H9 (cell line): ENCODE measurements around the gene WNT4. TPM values are rescaled to one million over a fixed set of nuclear protein-coding genes. Genes with fewer than 3 reads are reported as not detected.

Experiments
- DNase-seq: peaks from one replicate; pipeline ENCODE4 v3.0.0-alpha.2; 2017
- H2AFZ ChIP-seq: one replicate; pipeline ENCODE4 v1.6.1; 2013; ENCODE audit warnings: mild to moderate bottlenecking, low read length, control low read depth, moderate library complexity
- H2AK5ac ChIP-seq: 2 replicates; pipeline ENCODE4 v1.6.1; 2013; ENCODE audit warnings: low read length, control low read depth, mixed read lengths; ENCODE audit not compliant: insufficient read length
- H2BK120ac ChIP-seq: one replicate; pipeline ENCODE4 v1.6.1; 2013; ENCODE audit warnings: low read depth, mild to moderate bottlenecking, low read length, control low read depth, inconsistent platforms; ENCODE audit not compliant: poor library complexity, severe bottlenecking
- H2BK12ac ChIP-seq: 2 replicates; pipeline ENCODE4 v1.6.1; 2013; ENCODE audit warnings: low read length, control low read depth, mixed read lengths, low read depth; ENCODE audit not compliant: insufficient read length
- H2BK15ac ChIP-seq: 2 replicates; pipeline ENCODE4 v1.6.1; 2013; ENCODE audit warnings: low read depth, low read length, control low read depth
- H2BK20ac ChIP-seq: one replicate; pipeline ENCODE4 v1.6.1; 2013; ENCODE audit warnings: low read depth, mild to moderate bottlenecking, low read length, control low read depth, inconsistent platforms; ENCODE audit not compliant: poor library complexity, severe bottlenecking
- H2BK5ac ChIP-seq: 2 replicates; pipeline ENCODE4 v1.6.1; 2013; ENCODE audit warnings: low read length, control low read depth, mixed read lengths; ENCODE audit not compliant: insufficient read length
- H3K14ac ChIP-seq: 2 replicates; pipeline ENCODE4 v1.6.1; 2013; ENCODE audit warnings: low read length, control low read depth; ENCODE audit not compliant: insufficient read depth
- H3K18ac ChIP-seq: 2 replicates; pipeline ENCODE4 v1.6.1; 2013; ENCODE audit warnings: low read depth, mild to moderate bottlenecking, mixed read lengths, low read length, control low read depth; ENCODE audit not compliant: insufficient read length
- H3K23ac ChIP-seq: 2 replicates; pipeline ENCODE4 v1.6.1; 2013; ENCODE audit warnings: low read length, control low read depth, mixed read lengths, low read depth; ENCODE audit not compliant: insufficient read length
- H3K23me2 ChIP-seq: 2 replicates; pipeline ENCODE4 v1.6.1; 2013; ENCODE audit warnings: low read depth, mild to moderate bottlenecking, mixed read lengths, low read length, control low read depth; ENCODE audit not compliant: insufficient read length, poor library complexity, severe bottlenecking
- H3K27ac ChIP-seq: 2 replicates; pipeline ENCODE4 v1.5.1; 2013; ENCODE audit warnings: low read length, control low read depth, mixed read lengths, low read depth; ENCODE audit not compliant: insufficient read length
- H3K27me3 ChIP-seq: 2 replicates; pipeline ENCODE4 v1.6.1; 2013; ENCODE audit warnings: low read length, control low read depth, inconsistent platforms; ENCODE audit not compliant: insufficient read depth
- H3K4ac ChIP-seq: 2 replicates; pipeline ENCODE4 v1.6.1; 2013; ENCODE audit warnings: low read depth, mild to moderate bottlenecking, control low read depth, inconsistent platforms, low read length, moderate library complexity
- H3K4me1 ChIP-seq: 2 replicates; pipeline ENCODE4 v1.6.1; 2013; ENCODE audit warnings: low read length, control low read depth, inconsistent platforms; ENCODE audit not compliant: insufficient read depth
- H3K4me2 ChIP-seq: 2 replicates; pipeline ENCODE4 v1.6.1; 2013; ENCODE audit warnings: low read length, control low read depth, mixed read lengths; ENCODE audit not compliant: insufficient read length, insufficient read depth
- H3K56ac ChIP-seq: 2 replicates; pipeline ENCODE4 v1.6.1; 2013; ENCODE audit warnings: low read depth, mild to moderate bottlenecking, mixed read lengths, low read length, control low read depth; ENCODE audit not compliant: insufficient read length
- H3K79me1 ChIP-seq: 2 replicates; pipeline ENCODE4 v1.6.1; 2013; ENCODE audit warnings: low read depth, mild to moderate bottlenecking, moderate library complexity, low read length, control low read depth, inconsistent platforms; ENCODE audit not compliant: insufficient read depth, poor library complexity, severe bottlenecking
- H3K79me2 ChIP-seq: 2 replicates; pipeline ENCODE4 v1.6.1; 2013; ENCODE audit warnings: low read length, control low read depth, inconsistent platforms; ENCODE audit not compliant: insufficient read depth
- H3K9ac ChIP-seq: 2 replicates; pipeline ENCODE4 v1.6.1; 2013; ENCODE audit warnings: low read length, control low read depth, mixed read lengths; ENCODE audit not compliant: insufficient read length; ENCODE audit errors: extremely low read depth
- H3K9me3 ChIP-seq: one replicate; pipeline ENCODE4 v1.6.1; 2013; ENCODE audit warnings: low read depth, low read length, inconsistent platforms; ENCODE audit not compliant: control insufficient read depth
- H3T11ph ChIP-seq: one replicate; pipeline ENCODE4 v1.6.1; 2013; ENCODE audit warnings: mild to moderate bottlenecking, low read length, control low read depth, inconsistent platforms
- H4K20me1 ChIP-seq: one replicate; pipeline ENCODE4 v1.6.1; 2013; ENCODE audit not compliant: control insufficient read depth, insufficient read length, insufficient read depth
- H4K5ac ChIP-seq: 2 replicates; pipeline ENCODE4 v1.6.1; 2013; ENCODE audit warnings: low read depth, mild to moderate bottlenecking, mixed read lengths, low read length, control low read depth; ENCODE audit not compliant: insufficient read length
- H4K8ac ChIP-seq: replicated peaks from 2 replicates; pipeline ENCODE4 v1.6.1; 2013; ENCODE audit warnings: low read length, control low read depth, mixed read lengths, low read depth; ENCODE audit not compliant: insufficient read length
- H4K91ac ChIP-seq: 2 replicates; pipeline ENCODE4 v1.6.1; 2013; ENCODE audit warnings: low read depth, mild to moderate bottlenecking, moderate library complexity, mixed read lengths, low read length, control low read depth; ENCODE audit not compliant: insufficient read length
- H3K27ac Mint-ChIP-seq, 3 experiments: 2 replicates in 2 of 3; 3 replicates in 1 of 3; pipeline ENCODE4 v1.8.0; 2020 to 2021; ENCODE audit warnings: mixed read lengths in 3 of 3, mild to moderate bottlenecking in 1 of 3, moderate library complexity in 1 of 3
- H3K27me3 Mint-ChIP-seq: 2 replicates; pipeline ENCODE4 v1.8.0; 2021; ENCODE audit warnings: low read depth, mild to moderate bottlenecking, moderate library complexity, mixed read lengths
- H3K36me3 Mint-ChIP-seq, 3 experiments: 2 replicates in 2 of 3; 3 replicates in 1 of 3; pipeline ENCODE4 v1.8.0; 2020 to 2021; ENCODE audit warnings: low read depth in 3 of 3, mixed read lengths in 3 of 3; ENCODE audit not compliant: insufficient read depth in 1 of 3
- H3K4me1 Mint-ChIP-seq, 2 experiments: 2 replicates each; pipeline ENCODE4 v1.8.0; 2020; ENCODE audit warnings: mixed read lengths in 2 of 2
- H3K4me3 Mint-ChIP-seq, 2 experiments: 2 replicates in 1 of 2; 3 replicates in 1 of 2; pipeline ENCODE4 v1.8.0; 2020 to 2021; ENCODE audit warnings: mild to moderate bottlenecking in 2 of 2, mixed read lengths in 2 of 2, moderate library complexity in 1 of 2
- H3K9me3 Mint-ChIP-seq, 2 experiments: 2 replicates in 1 of 2; 3 replicates in 1 of 2; pipeline ENCODE4 v1.8.0; 2020; ENCODE audit warnings: mild to moderate bottlenecking in 2 of 2, mixed read lengths in 2 of 2, moderate library complexity in 1 of 2
- WGBS: extraction: QIAGEN DNeasy Blood & Tissue Kit; methylation state at CpG from one replicate; pipeline ENCODE4 v1.1.7; 2013; ENCODE audit warnings: missing lambda C conversion rate, low lambda C conversion rate, mixed read lengths; ENCODE audit not compliant: insufficient read length; ENCODE audit errors: extremely low coverage; 5-methylcytosine and 5-hydroxymethylcytosine counted together
- total RNA-seq: library from RNA; stranded (reverse); gene quantifications from 2 replicates; pipeline ENCODE4 v1.2.1, GENCODE V29; 2021
- TF ChIP-seq, protein P1 (sequence below): fragments of 200-600 bp; sonication (generic); conservative IDR thresholded peaks from 3 replicates; pipeline ENCODE4 v1.8.0; 2021; ENCODE audit warnings: antibody characterized with exemption, mild to moderate bottlenecking

The WNT4 gene
- total RNA-seq, 1 experiment from 2014 or later = 1.4 TPM

DNA sequence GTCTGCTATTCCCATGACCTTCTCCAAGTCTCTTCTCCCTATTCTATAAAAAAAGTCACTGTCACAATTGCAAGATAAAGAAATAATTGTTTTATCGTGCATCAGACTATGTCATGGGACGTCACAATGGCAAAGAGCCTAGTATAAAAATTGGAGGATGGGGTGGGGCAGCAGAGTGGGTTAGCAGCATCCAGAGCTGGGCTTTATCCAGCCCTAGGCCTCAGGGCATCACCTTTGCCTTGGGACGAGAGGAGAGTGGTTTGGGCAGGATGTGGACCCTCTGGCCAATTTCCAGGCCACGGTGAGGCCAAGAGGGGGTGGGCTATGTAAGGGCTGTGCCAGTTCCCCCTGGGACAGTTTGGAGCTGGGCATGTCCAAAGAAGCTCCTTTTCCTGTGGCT lies 25.7 kb downstream of the WNT4 start:
- Histone ChIP-seq H3K4me2 (no peak overlapping the region), H3K9me3 (no peaks in the 10 kb centered on the region), H3K27ac (no peak overlapping the region), H3K27me3 (no peaks in the 10 kb centered on the region), H4K20me1 (no peaks in the 10 kb centered on the region), H3K79me2 (no peaks in the 10 kb centered on the region), H3K18ac (no peak overlapping the region), H3K9ac (no peak overlapping the region), H4K8ac (no peak overlapping the region), H4K91ac (no peak overlapping the region), H2BK5ac (no peak overlapping the region), H3K14ac (no peak overlapping the region), H4K5ac (no peak overlapping the region), H2AK5ac (no peak overlapping the region), H3K4me1 (peaks cover 6% of the 10 kb centered on the region; the same call in 1 of the 2 replicates), H2BK20ac (no peak overlapping the region), H3K23me2 (no peaks in the 10 kb centered on the region), H2BK120ac (no peak overlapping the region), H3K23ac (no peak overlapping the region), H3K56ac (no peak overlapping the region), H2BK15ac (no peak overlapping the region), H3T11ph (no peak overlapping the region), H2BK12ac (no peak overlapping the region), H3K4ac (no peak overlapping the region), H2AFZ (no peak overlapping the region), H3K79me1 (no peaks in the 10 kb centered on the region)
- Mint-ChIP-seq H3K4me1 (peaks cover 41 to 51% of the 10 kb centered on the region in 2 experiments), H3K27me3 (no peaks in the 10 kb centered on the region), H3K36me3 (peaks cover 1 to 11% (median 4%) of the 10 kb centered on the region in 3 experiments; a peak in 4 of 7 replicates), H3K27ac (0 out of 7 replicates have a peak overlapping the region, but pooled peaks of 1 of the 3 experiments have one; percentile 10), H3K4me3 (no peak overlapping the region; a peak in 1 of 5 replicates), H3K9me3 (no peaks in the 10 kb centered on the region)
- WGBS = no CpG with 5 or more reads among the region's 4 CpGs
- TF ChIP-seq, protein P1, sequence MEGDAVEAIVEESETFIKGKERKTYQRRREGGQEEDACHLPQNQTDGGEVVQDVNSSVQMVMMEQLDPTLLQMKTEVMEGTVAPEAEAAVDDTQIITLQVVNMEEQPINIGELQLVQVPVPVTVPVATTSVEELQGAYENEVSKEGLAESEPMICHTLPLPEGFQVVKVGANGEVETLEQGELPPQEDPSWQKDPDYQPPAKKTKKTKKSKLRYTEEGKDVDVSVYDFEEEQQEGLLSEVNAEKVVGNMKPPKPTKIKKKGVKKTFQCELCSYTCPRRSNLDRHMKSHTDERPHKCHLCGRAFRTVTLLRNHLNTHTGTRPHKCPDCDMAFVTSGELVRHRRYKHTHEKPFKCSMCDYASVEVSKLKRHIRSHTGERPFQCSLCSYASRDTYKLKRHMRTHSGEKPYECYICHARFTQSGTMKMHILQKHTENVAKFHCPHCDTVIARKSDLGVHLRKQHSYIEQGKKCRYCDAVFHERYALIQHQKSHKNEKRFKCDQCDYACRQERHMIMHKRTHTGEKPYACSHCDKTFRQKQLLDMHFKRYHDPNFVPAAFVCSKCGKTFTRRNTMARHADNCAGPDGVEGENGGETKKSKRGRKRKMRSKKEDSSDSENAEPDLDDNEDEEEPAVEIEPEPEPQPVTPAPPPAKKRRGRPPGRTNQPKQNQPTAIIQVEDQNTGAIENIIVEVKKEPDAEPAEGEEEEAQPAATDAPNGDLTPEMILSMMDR = no peak
- peak; percentile 18 for DNase-seq
